NCI-H748 treated with DMSO at 0.1 percent for 48 hours (cell line): Measurements from ENCODE around the gene JAG2.

Source experiments
- DNase-seq: peaks from one replicate; lab custom pipeline; 2025; lab: John Stamatoyannopoulos, UW

JAG2 gene

GRCh38 chr14:105168496-105168978, at the start of gene JAG2:
Gene JAG2 (minus strand): TSS chr14:105168776. CDS start chr14:105168420, 356 bp downstream.
- DNase-seq, result peak; percentile 38

- DNase-seq, result no peak
These were observed 49.2 kb upstream of the JAG2 start for GRCh38 chr14:105217774-105218173.

GRCh38 chr14:105216490-105217247, 48.1 kb upstream of the JAG2 start:
- DNase-seq, result no peak

DNA sequence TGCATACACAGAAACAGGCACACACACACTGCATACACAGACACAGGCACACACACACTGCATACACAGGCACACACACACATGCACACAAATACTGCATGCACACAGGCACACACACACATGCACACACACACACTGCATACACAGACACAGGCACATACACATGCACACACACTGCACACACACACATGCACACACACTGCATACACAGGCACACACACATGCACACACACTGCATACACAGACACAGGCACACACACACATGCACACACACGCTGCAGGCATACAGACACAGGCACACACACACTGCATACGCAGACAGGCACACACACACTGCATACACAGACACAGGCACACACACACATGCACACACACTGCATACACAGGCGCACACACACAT, 47.0 kb upstream of the JAG2 start:
- DNase-seq, result no peak

DNA sequence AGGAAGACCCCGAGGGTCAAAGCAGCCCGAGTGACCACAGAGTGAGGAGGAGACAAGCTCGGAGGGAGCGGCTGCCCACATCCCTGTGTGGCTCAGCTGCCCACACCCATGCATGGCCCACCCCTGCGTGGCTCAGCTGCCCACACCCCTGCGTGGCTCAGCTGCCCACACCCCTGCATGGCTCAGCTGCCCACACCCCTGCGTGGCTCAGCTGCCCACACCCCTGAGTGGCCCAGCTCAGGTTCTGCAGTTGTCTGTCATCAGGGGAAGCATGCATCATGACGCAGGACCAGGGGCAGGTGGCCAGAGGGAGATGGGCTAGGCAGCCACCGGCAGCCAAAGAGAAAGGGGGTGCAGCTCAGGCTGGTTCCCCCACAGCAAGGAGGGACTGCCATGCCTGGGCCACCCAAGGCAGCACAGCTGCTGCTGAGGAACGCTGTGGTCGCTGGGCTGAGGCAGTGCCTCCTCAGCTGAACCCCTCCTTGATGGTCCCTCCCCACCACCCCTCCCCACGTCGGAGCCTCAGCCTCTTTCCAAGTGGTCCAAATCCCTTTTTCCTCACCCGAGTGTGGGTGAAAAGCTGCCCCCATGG, 45.8 kb upstream of the JAG2 start:
- no peak for DNase-seq

DNA sequence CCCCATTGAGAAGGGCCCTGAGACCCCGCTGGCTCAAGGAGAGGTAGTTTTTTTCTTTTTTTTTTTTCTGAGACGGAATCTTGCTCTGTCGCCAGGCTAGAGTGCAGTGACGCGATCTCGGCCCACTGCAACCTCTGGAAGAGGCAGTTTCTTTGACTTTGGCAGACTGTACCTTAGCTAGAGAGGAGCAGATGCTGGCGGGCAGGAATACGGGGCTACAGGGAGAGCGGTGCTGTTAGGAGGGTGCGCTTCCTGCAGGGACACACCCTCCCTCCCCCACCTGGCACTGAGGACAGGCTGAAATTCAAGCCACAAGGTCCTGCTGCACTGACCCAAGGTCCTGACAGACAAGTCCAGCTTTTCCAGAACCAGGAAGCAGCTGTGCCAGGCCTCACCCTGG, 44.8 kb upstream of the JAG2 start:
- no peak for DNase-seq

DNA sequence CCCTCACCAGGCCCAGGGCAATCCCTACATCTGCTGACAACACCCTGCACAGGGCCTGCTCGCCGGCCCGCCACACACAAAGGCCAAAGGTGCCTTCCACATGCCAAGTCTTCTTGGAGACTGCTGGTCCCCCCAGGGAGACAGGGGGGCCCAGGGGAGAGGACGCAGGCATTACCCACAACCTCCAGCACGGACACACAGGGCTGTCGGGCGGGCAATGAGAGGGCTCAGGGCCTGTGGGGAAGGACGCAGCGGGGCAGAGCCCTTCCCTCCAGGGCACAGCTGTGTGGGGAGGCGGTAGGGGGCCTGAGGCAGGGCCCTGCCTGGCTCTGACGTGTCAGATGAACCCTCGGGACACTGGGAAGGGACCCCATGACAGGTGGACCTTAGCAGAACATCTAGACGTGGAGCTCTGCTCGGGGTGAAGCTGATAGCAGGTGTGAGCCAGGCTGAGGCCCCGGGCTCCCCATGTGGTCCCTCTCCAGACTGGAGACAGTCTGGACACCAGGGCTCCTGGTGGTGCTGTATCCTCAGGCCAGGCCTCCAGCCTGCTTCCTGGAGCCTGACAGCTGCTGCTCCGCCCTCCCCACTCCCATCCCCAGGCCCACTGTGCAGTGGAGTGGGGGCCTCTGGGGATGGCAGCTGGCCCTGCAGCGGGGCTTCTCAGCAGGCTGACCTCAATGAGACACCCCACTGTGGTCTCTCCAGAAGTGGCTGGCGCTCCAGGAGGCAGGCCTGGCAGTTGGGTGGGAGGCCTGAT, 44.1 kb upstream of the JAG2 start:
- DNase-seq, result no peak

DNA sequence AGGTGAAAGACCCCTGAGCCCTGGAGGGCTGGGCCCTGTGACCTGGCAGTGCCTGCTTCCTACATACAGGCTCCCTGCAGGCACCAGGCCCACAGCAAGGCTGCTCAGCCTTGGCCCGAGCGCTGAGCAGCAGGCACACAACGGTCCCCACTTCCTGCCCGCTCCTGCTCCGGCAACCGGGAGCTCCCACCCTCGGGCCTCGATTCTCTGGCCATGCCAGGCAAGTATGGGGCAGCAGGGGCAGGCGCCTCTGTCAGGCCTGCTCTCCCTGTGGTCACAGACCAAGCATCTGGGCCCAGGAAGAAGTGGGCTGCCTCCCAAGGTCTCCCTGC, 43.1 kb upstream of the JAG2 start:
- DNase-seq, result no peak

GRCh38 chr14:105211086-105211757, 42.6 kb upstream of the JAG2 start:
- DNase-seq, result no peak

DNA sequence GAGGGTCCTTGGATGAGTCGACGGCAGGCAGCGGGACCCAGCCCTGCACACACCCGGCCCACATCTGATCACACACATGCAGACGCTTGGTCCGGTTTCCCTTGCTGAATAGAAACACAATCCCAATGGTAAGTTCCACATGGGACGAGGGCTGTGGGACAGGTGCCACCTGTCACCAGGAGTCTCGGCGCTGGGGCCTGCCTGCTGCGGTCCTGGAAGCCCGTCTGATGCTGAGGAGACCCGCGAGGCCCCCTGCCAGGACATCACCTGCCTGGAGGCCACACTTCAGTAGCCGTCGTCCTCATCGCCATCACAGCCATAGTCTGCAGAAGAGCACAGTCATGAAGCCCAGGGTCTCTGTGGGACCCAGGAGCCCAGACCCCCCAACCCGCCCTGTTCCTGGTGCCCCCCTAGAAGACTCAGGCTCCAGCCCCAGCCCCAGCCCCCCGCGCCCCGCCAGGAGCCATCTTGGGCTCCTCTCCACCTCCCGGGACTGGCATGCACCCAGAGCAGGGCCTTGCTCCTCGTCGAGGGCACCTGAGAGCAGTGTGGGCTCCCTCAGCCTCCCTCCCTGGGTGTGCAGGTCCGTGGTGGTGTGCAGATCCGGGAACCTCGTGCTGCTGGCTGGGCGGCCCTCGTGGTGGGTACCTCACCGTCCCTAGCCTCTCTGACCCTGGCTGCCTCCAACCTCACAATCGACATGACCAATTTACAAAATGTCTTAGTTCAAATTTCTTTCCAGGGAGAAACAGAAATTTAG, 41.9 kb upstream of the JAG2 start:
- no peak for DNase-seq

DNA sequence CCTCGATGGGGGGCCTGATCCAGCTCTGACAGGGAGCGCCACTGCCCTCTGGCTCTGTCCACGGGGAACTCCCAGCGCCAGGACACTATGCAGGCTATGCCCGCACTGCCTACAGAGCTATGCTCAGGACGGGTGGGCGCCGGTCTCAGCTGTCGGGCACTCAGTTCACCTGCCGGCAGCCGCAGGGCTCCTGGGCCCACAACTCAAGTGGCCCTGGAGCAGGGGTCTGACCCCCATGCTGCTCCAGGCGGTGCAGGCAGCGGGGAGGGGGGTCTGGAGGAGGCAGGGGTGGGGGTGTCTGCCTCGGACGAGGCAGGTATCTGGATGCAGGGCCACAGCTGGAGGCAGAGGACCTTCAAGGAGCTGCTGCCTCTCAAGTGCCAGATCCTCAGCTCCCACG, 41.1 kb upstream of the JAG2 start:
- no peak for DNase-seq

DNA sequence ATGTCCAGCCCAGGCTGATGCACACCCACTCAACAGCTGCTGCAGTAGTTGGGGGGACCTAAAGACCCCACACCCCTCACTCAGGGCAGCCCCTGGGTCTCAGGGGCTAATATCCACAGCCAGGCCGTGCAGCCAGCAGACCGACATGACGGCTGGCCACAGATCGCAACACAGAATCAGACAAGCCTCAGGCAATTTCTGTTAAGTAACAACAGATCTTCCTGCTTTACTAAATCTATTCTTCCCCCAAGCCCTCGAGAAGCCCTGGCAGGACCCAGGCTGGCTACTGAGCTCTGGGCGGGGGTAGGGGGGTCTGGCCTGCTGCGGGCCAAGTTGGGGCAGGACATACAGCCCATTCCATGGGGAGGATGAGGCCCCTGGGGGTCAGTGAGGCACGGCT, 40.5 kb upstream of the JAG2 start:
- no peak for DNase-seq

DNA sequence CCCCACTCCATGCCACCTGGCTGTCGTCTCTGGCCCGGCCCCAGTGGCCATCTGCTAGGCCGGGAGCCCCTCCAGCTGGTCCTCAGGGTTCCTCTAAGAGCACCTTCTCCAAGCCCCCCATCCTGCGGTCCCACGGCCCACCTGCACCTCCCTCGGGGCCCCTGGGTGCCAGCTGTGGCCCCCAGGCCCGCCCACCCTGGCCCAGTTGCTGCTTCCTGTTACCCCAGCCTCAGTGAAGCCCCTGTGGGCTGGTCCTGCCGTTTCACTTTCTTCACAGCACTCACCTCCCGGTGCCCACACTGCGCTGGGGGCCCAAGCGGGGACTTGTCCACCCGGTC, 40.1 kb upstream of the JAG2 start:
- no peak for DNase-seq

DNA sequence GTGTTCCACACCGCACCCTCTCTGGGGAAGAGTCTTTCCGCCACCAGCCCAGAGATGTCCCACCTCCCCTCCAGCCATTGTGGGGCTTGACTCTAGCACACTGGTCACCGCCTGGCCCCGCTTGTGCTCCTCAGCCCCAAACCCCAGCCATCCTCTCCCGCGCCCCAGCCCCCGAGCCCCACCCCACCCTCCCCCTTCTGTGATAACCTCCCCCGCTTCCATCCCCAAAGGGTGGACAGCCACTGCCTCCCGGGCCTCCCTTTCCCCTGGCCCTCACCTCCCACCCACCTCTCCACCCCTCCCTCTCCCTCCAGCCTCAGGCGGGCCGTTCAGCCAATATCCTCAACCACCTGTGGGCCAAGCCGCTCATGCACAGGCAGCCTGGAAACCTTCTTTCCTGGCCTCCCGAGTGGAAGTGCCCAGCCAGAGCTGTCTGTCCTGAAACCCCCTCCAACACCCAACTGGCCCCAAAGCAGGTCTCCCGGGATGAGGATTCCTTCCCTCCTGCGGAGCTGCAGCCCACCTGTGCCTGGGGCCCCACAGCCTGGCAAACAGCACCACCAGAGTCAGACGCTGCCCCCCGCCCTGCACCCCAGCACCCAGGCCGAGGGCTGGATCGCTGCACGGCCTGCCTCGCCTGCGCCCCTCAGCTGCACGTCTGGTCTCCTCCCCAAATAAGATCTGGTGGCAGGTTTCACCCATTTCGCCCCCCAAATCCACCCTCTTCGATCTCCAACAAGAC, 39.6 kb upstream of the JAG2 start:
- no peak for DNase-seq

- DNase-seq, result no peak
These were observed 38.9 kb upstream of the JAG2 start for GRCh38 chr14:105207460-105207901.

DNA sequence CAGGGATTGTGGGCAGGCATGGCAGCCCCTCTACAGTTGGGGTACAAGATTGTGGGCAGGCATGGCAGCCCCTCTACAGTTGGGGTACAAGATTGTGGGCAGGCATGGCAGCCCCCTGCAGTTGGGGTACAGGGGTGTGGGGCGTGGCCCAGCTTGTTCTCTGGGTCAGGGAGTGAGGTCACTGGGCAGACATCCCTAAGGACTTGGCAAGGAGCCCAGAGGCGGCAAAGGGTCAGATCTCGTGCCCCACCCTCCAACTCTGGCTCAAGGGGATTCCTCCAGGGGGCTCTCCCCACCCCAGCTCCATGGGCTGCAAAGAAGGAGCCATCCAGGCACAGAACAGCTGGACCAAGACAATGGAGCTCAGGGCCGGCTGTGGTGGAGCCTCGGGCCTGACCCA, 38.3 kb upstream of the JAG2 start:
- DNase-seq, result no peak

GRCh38 chr14:105205673-105206208, 37.2 kb upstream of the JAG2 start:
- no peak for DNase-seq

GRCh38 chr14:105204931-105205672, 36.5 kb upstream of the JAG2 start:
- DNase-seq, result no peak

- DNase-seq, result no peak
These were observed 35.8 kb upstream of the JAG2 start for GRCh38 chr14:105204206-105204930.
